Neural crest cell (in vitro differentiated cells): ENCODE results near the gene THBS3. TPM values are rescaled to one million over a fixed set of nuclear protein-coding genes. Genes with fewer than 3 reads are reported as not detected.
"Not testable (repeated sequence)": the region's sequence is repeated elsewhere in the genome, so short reads cannot be mapped to it uniquely, and the experiment has no call there.

Experiments used
- DNase-seq: peaks from one replicate; pipeline ENCODE4 v3.0.0; 2021; ENCODE audit warnings: low read depth, mixed read lengths, low spot score
- H3K27ac Mint-ChIP-seq: one replicate; pipeline ENCODE4 v1.8.0; 2021; ENCODE audit warnings: mild to moderate bottlenecking, mixed read lengths; ENCODE audit not compliant: unreplicated experiment
- H3K27me3 Mint-ChIP-seq: 2 replicates; pipeline ENCODE4 v1.8.0; 2021; ENCODE audit warnings: low read depth, mild to moderate bottlenecking, mixed read lengths
- H3K36me3 Mint-ChIP-seq: 2 replicates; pipeline ENCODE4 v1.8.0; 2021; ENCODE audit warnings: low read depth, mild to moderate bottlenecking, mixed read lengths
- H3K4me1 Mint-ChIP-seq: 2 replicates; pipeline ENCODE4 v1.8.0; 2021; ENCODE audit warnings: mixed read lengths
- H3K4me3 Mint-ChIP-seq: one replicate; pipeline ENCODE4 v1.8.0; 2021; ENCODE audit warnings: mild to moderate bottlenecking, mixed read lengths
- H3K9me3 Mint-ChIP-seq: 2 replicates; pipeline ENCODE4 v1.8.0; 2021; ENCODE audit warnings: mixed read lengths
- CTCF ChIP-seq: fragments of 200-600 bp; sonication (generic); conservative IDR thresholded peaks from 2 replicates; pipeline ENCODE4 v1.5.0; 2021; ENCODE audit warnings: antibody characterized with exemption, mild to moderate bottlenecking
- total RNA-seq: library from RNA; stranded (reverse); gene quantifications from 2 replicates; pipeline ENCODE4 v1.2.1, GENCODE V29; 2021

THBS3 gene
- total RNA-seq, 1 donor from 2014 or later: 21.4 TPM

GRCh38 chr1:155242805-155243358 is 35.2 kb upstream of the THBS3 start:
- TF ChIP-seq CTCF: no peak
- Mint-ChIP-seq H3K9me3 (no peaks in the 10 kb centered on the region), H3K36me3 (peaks cover 8% of the 10 kb centered on the region), H3K4me1 (peaks cover 42% of the 10 kb centered on the region), H3K4me3 (peak overlapping the region; percentile 76), H3K27me3 (no peaks in the 10 kb centered on the region), H3K27ac (peak overlapping the region; percentile 90)
- DNase-seq: no peak

DNA sequence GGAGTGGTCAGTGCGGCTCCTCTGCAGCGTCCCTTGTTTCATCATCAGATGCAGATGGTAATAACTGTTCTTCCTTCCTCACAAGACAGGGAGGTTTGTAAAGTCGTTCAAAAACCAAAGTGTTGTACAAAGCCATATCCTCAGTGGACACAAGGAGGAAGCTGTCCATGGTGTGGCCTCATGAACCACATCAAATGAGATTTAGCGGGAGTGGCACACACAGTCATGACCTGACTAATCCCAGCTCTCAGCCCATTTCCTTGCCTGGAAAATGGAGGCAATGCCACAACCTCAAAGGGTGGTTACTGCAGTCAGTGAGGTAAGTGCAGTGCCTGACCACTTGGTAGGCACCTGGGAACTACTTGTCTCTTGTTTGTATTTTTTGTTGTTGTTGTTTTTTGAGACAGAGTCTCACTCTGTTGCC is 34.2 kb upstream of the THBS3 start:
- Mint-ChIP-seq H3K36me3 (peaks cover 8% of the 10 kb centered on the region), H3K4me3 (peak overlapping the region; percentile 81), H3K27me3 (no peaks in the 10 kb centered on the region), H3K9me3 (no peaks in the 10 kb centered on the region), H3K27ac (peak overlapping the region; percentile 51), H3K4me1 (peaks cover 42% of the 10 kb centered on the region)
- no peak for TF ChIP-seq CTCF
- DNase-seq: no peak

GRCh38 chr1:155241069-155241679 is 33.5 kb upstream of the THBS3 start:
- no peaks in the 10 kb centered on the region for H3K27me3 Mint-ChIP-seq
- peak; percentile 50 for DNase-seq
- H3K27ac Mint-ChIP-seq: peak overlapping the region; percentile 4
- peaks cover 41% of the 10 kb centered on the region for H3K4me1 Mint-ChIP-seq
- no peaks in the 10 kb centered on the region for H3K9me3 Mint-ChIP-seq
- peaks cover 7% of the 10 kb centered on the region for H3K36me3 Mint-ChIP-seq
- H3K4me3 Mint-ChIP-seq: peak overlapping the region; percentile 81
- no peak for TF ChIP-seq CTCF

- no peak for TF ChIP-seq CTCF
- H3K4me1 Mint-ChIP-seq: peaks cover 10% of the 10 kb centered on the region
These were observed 28.8 kb upstream of the THBS3 start for GRCh38 chr1:155236451-155236850.

GRCh38 chr1:155235375-155235774 is 27.7 kb upstream of the THBS3 start:
- H3K27me3 Mint-ChIP-seq, H3K4me3 Mint-ChIP-seq, H3K9me3 Mint-ChIP-seq, H3K4me1 Mint-ChIP-seq, H3K27ac Mint-ChIP-seq, H3K36me3 Mint-ChIP-seq, DNase-seq: not testable (repeated sequence)

More at GRCh38 chr1:155236451-155236850, 28.8 kb upstream of the THBS3 start:
- Mint-ChIP-seq H3K36me3 (peaks cover 6% of the 10 kb centered on the region), H3K27ac (no peak overlapping the region), H3K27me3 (no peaks in the 10 kb centered on the region), H3K4me3 (no peak overlapping the region), H3K9me3 (no peaks in the 10 kb centered on the region)
- no peak for DNase-seq

GRCh38 chr1:155233502-155233901 is 25.8 kb upstream of the THBS3 start:
- H3K36me3 Mint-ChIP-seq, H3K27me3 Mint-ChIP-seq, H3K9me3 Mint-ChIP-seq, H3K27ac Mint-ChIP-seq, DNase-seq, H3K4me1 Mint-ChIP-seq, H3K4me3 Mint-ChIP-seq: not testable (repeated sequence)

- H3K9me3 Mint-ChIP-seq, H3K36me3 Mint-ChIP-seq, H3K4me3 Mint-ChIP-seq, H3K27ac Mint-ChIP-seq, H3K4me1 Mint-ChIP-seq, DNase-seq, H3K27me3 Mint-ChIP-seq: not testable (repeated sequence)
These were observed 24.6 kb upstream of the THBS3 start for GRCh38 chr1:155232001-155232978.

GRCh38 chr1:155231302-155231701 is 23.6 kb upstream of the THBS3 start:
- DNase-seq, H3K27ac Mint-ChIP-seq, H3K27me3 Mint-ChIP-seq, H3K4me3 Mint-ChIP-seq, H3K36me3 Mint-ChIP-seq, H3K9me3 Mint-ChIP-seq: not testable (repeated sequence)
- peaks cover 14% of the 10 kb centered on the region for H3K4me1 Mint-ChIP-seq
